Nephron (organoid): ENCODE data around the gene COMTD1.
"Not testable (repeated sequence)": the region's sequence is repeated elsewhere in the genome, so short reads cannot be mapped to it uniquely, and the experiment has no call there.

Source experiments
- H3K27ac Mint-ChIP-seq, 3 experiments: 2 replicates each; pipeline ENCODE4 v1.8.0; 2020; ENCODE audit warnings: mixed read lengths in 3 of 3, mild to moderate bottlenecking in 2 of 3, moderate library complexity in 1 of 3
- H3K27me3 Mint-ChIP-seq: 2 replicates; pipeline ENCODE4 v1.8.0; 2021; ENCODE audit warnings: low read depth, mild to moderate bottlenecking, moderate library complexity, mixed read lengths
- H3K36me3 Mint-ChIP-seq: 2 replicates; pipeline ENCODE4 v1.8.0; 2020; ENCODE audit warnings: low read depth, mixed read lengths
- H3K4me1 Mint-ChIP-seq: 2 replicates; pipeline ENCODE4 v1.8.0; 2020; ENCODE audit warnings: mixed read lengths
- H3K4me3 Mint-ChIP-seq, 3 experiments: 2 replicates each; pipeline ENCODE4 v1.8.0; 2020; ENCODE audit warnings: mild to moderate bottlenecking in 3 of 3, mixed read lengths in 3 of 3, moderate library complexity in 2 of 3
- H3K9me3 Mint-ChIP-seq: 2 replicates; pipeline ENCODE4 v1.8.0; 2020; ENCODE audit warnings: mixed read lengths
- CTCF ChIP-seq, 3 experiments: fragments of 200-600 bp; sonication (generic); IDR thresholded peaks; one replicate each; pipeline ENCODE4 v1.5.0; 2021; ENCODE audit warnings: antibody characterized with exemption in 3 of 3; ENCODE audit not compliant: unreplicated experiment in 3 of 3

The COMTD1 gene

GRCh38 chr10:75203724-75204123, 32.0 kb downstream of the COMTD1 start:
- H3K27ac Mint-ChIP-seq, result no peak overlapping the region

GRCh38 chr10:75203046-75203620, 32.6 kb downstream of the COMTD1 start:
- H3K36me3 Mint-ChIP-seq, H3K27ac Mint-ChIP-seq, H3K4me3 Mint-ChIP-seq, H3K27me3 Mint-ChIP-seq, H3K9me3 Mint-ChIP-seq: not testable (repeated sequence)
- peaks cover 15% of the 10 kb centered on the region for H3K4me1 Mint-ChIP-seq

More at GRCh38 chr10:75203724-75204123, 32.0 kb downstream of the COMTD1 start:
- Mint-ChIP-seq H3K27me3 (no peaks in the 10 kb centered on the region), H3K4me1 (peaks cover 18% of the 10 kb centered on the region), H3K36me3 (no peaks in the 10 kb centered on the region), H3K9me3 (no peaks in the 10 kb centered on the region), H3K4me3 (no peak overlapping the region)
- TF ChIP-seq CTCF (IDR thresholded peaks at IDR 0.05; ENCODE audit: unreplicated experiment in 3 of 3), result no peak

DNA sequence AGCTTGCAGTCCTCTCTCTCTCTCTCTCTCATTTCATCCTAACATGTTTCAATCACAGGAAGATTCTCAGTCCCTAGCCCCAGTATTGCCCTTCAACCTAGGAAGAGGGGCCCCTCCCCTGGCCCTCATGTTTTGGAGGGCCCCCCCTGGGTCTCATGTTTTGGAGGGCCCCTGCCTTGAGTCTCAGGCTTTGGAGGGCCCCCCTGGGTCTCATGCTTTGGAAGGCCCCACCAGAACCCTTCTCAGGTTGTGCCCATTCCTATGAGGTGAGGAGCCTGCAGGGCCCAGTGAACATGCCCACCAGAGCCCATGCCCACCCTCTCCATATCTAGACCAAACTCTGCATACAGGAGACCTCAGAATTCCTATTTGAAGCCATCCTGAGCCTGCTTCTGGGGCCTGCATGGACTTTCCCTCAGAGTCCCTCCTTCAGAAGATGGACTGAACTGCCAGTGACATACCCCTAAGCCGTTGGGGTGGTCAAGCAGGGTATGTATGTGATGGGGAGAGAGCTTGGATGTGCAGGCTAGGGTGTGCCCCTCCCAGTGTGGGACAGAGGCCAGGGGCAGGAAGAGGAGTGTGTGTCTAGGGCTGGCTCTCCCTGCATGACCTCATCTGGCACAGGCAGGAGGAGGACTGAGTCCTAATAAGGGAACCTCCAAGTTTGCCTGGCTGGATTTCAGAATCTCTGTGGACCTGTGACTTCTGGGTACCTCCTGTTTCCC, 33.3 kb downstream of the COMTD1 start:
- no peak overlapping the region for H3K4me3 Mint-ChIP-seq
- H3K27me3 Mint-ChIP-seq, result no peaks in the 10 kb centered on the region
- no peaks in the 10 kb centered on the region for H3K36me3 Mint-ChIP-seq
- H3K27ac Mint-ChIP-seq, result no peak overlapping the region
- peaks cover 11% of the 10 kb centered on the region for H3K4me1 Mint-ChIP-seq
- no peaks in the 10 kb centered on the region for H3K9me3 Mint-ChIP-seq
- no peak for TF ChIP-seq CTCF (IDR thresholded peaks at IDR 0.05; ENCODE audit: unreplicated experiment in 3 of 3)

GRCh38 chr10:75201793-75202307, 33.9 kb downstream of the COMTD1 start:
- TF ChIP-seq CTCF (IDR thresholded peaks at IDR 0.05; ENCODE audit: unreplicated experiment in 3 of 3), result no peak
- H3K36me3 Mint-ChIP-seq, result no peaks in the 10 kb centered on the region

GRCh38 chr10:75199949-75200348, 35.8 kb downstream of the COMTD1 start:
- not testable (repeated sequence) for H3K27me3 Mint-ChIP-seq, H3K36me3 Mint-ChIP-seq, H3K9me3 Mint-ChIP-seq, H3K4me3 Mint-ChIP-seq, H3K27ac Mint-ChIP-seq, H3K4me1 Mint-ChIP-seq

More at GRCh38 chr10:75201793-75202307, 33.9 kb downstream of the COMTD1 start:
- H3K27me3 Mint-ChIP-seq, result no peaks in the 10 kb centered on the region
- no peak overlapping the region for H3K4me3 Mint-ChIP-seq
- no peaks in the 10 kb centered on the region for H3K9me3 Mint-ChIP-seq
- H3K27ac Mint-ChIP-seq, result no peak overlapping the region
- peaks cover 5% of the 10 kb centered on the region for H3K4me1 Mint-ChIP-seq

- Mint-ChIP-seq H3K4me3 (no peak overlapping the region), H3K9me3 (no peaks in the 10 kb centered on the region), H3K36me3 (peaks cover 13% of the 10 kb centered on the region), H3K27ac (peak overlapping the region in 1 of 3 experiments; percentile 29), H3K27me3 (no peaks in the 10 kb centered on the region), H3K4me1 (peaks cover 4% of the 10 kb centered on the region)
- no peak for TF ChIP-seq CTCF (IDR thresholded peaks at IDR 0.05; ENCODE audit: unreplicated experiment in 3 of 3)
Observed at GRCh38 chr10:75197906-75198305, 37.9 kb downstream of the COMTD1 start.

- no peak for TF ChIP-seq CTCF (IDR thresholded peaks at IDR 0.05; ENCODE audit: unreplicated experiment in 3 of 3)
- Mint-ChIP-seq H3K27ac (no peak overlapping the region), H3K4me1 (peaks cover 6% of the 10 kb centered on the region), H3K4me3 (no peak overlapping the region), H3K9me3 (no peaks in the 10 kb centered on the region), H3K36me3 (peaks cover 13% of the 10 kb centered on the region), H3K27me3 (no peaks in the 10 kb centered on the region)
Observed at GRCh38 chr10:75197066-75197465, 38.7 kb downstream of the COMTD1 start.
